ENCODE results near the gene ZNF283. TPM values are rescaled to one million over a fixed set of nuclear protein-coding genes. Genes with fewer than 3 reads are reported as not detected.
"Not testable (repeated sequence)": the region's sequence is repeated elsewhere in the genome, so short reads cannot be mapped to it uniquely, and the experiment has no call there.

Gene ZNF283
- total and polyA plus RNA-seq, 7 donors = 1.2 to 14.9 (median 10.7) TPM

GRCh38 chr19:43847246-43847645, 20.1 kb downstream of the ZNF283 start:
- no peak overlapping the region for H3K4me3 ChIP-seq
- no peak overlapping the region for H3K27ac ChIP-seq
- H3K36me3 ChIP-seq = peaks cover 35 to 89% (median 59%) of the 10 kb centered on the region in 4 donors
- H3K4me1 ChIP-seq = no peaks in the 10 kb centered on the region
- H3K9me3 ChIP-seq = peaks cover 31 to 88% (median 59%) of the 10 kb centered on the region in 4 donors
- TF ChIP-seq POLR2A (IDR thresholded peaks at IDR 0.05) = no peak
- TF ChIP-seq CTCF (IDR thresholded peaks at IDR 0.05) = no peak
- no peak for TF ChIP-seq POLR2AphosphoS5 (IDR thresholded peaks at IDR 0.05)
- TF ChIP-seq EP300 (IDR thresholded peaks at IDR 0.05) = no peak
- no peak for DNase-seq
- no peaks in the 10 kb centered on the region for H3K27me3 ChIP-seq
- intact Hi-C loops (cut with DNase I) = no loop called here
- 92 to 98% methylated on average over 1 of the region's 1 CpG for WGBS, 2 donors

GRCh38 chr19:43847884-43848283, 20.8 kb downstream of the ZNF283 start:
- H3K9me3 ChIP-seq = peaks cover 36 to 88% (median 57%) of the 10 kb centered on the region in 4 donors
- H3K4me3 ChIP-seq = no peak overlapping the region
- 93 to 94% methylated on average over 4 of the region's 4 CpGs for WGBS, 2 donors
- H3K27ac ChIP-seq = no peak overlapping the region
- TF ChIP-seq POLR2AphosphoS5 (IDR thresholded peaks at IDR 0.05) (no peak), CTCF (IDR thresholded peaks at IDR 0.05) (no peak), EP300 (IDR thresholded peaks at IDR 0.05) (no peak), POLR2A (IDR thresholded peaks at IDR 0.05) (no peak)
- DNase-seq = no peak
- H3K27me3 ChIP-seq = no peaks in the 10 kb centered on the region
- intact Hi-C loops (cut with DNase I) = no loop called here
- H3K36me3 ChIP-seq = peaks cover 29 to 82% (median 53%) of the 10 kb centered on the region in 4 donors
- H3K4me1 ChIP-seq = no peaks in the 10 kb centered on the region

GRCh38 chr19:43848821-43849220, 21.7 kb downstream of the ZNF283 start:
- TF ChIP-seq CTCF (IDR thresholded peaks at IDR 0.05) = no peak
- Histone ChIP-seq H3K36me3 (peaks cover 20 to 73% (median 44%) of the 10 kb centered on the region in 4 donors), H3K4me1 (no peaks in the 10 kb centered on the region), H3K9me3 (peaks cover 40 to 88% (median 58%) of the 10 kb centered on the region in 4 donors), H3K27me3 (no peaks in the 10 kb centered on the region), H3K4me3 (no peak overlapping the region), H3K27ac (no peak overlapping the region)
- intact Hi-C loops (cut with DNase I) = no loop called here
- DNase-seq = no peak

- Histone ChIP-seq H3K27me3 (no peaks in the 10 kb centered on the region), H3K4me3 (no peak overlapping the region), H3K9me3 (peaks cover 37 to 90% (median 61%) of the 10 kb centered on the region in 4 donors), H3K27ac (no peak overlapping the region), H3K4me1 (no peaks in the 10 kb centered on the region), H3K36me3 (peaks cover 0 to 11% (median 0%) of the 10 kb centered on the region in 4 donors)
- 95 to 96% methylated on average over 2 of the region's 2 CpGs for whole genome bisulfite sequencing, 2 donors
- intact Hi-C loops (cut with DNase I) = no loop called here
- TF ChIP-seq CTCF (IDR thresholded peaks at IDR 0.05) = no peak
- TF ChIP-seq EP300 (IDR thresholded peaks at IDR 0.05) = no peak
- no peak for TF ChIP-seq POLR2AphosphoS5 (IDR thresholded peaks at IDR 0.05)
- no peak for TF ChIP-seq POLR2A (IDR thresholded peaks at IDR 0.05)
- no peak for DNase-seq
Observed at GRCh38 chr19:43858174-43858573, 31.1 kb downstream of the ZNF283 start.

DNA sequence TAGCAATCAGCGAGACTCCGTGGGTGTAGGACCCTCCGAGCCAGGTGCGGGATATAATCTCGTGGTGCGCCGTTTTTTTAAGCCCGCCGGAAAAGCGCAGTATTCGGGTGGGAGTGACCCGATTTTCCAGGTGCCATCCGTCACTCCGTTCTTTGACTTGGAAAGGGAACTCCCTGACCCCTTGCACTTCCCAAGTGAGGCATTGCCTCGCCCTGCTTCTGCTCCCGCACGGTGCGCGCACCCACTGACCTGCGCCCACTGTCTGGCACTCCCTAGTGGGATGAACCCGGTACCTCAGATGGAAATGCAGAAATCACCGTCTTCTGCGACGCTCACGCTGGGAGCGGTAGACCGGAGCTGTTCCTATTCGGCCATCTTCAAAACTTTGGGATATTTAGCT, 39.8 kb downstream of the ZNF283 start:
- Histone ChIP-seq H3K36me3 (peaks cover 0 to 13% (median 3%) of the 10 kb centered on the region in 4 donors), H3K9me3 (peaks cover 11 to 70% (median 36%) of the 10 kb centered on the region in 4 donors)
- DNase-seq; H3K4me3 ChIP-seq; intact Hi-C loops (cut with DNase I); H3K27ac ChIP-seq; H3K27me3 ChIP-seq; H3K4me1 ChIP-seq: not testable (repeated sequence)
- 95 to 98% methylated on average over 28 of the region's 28 CpGs for WGBS, 2 donors

All from sigmoid colon (tissue), 7 donors.